HK-2 (cell line): Measurements from ENCODE around the gene CATSPERD.
"Not testable (repeated sequence)": the region's sequence is repeated elsewhere in the genome, so short reads cannot be mapped to it uniquely, and the experiment has no call there.

Experiments used
- DNase-seq: peaks from one replicate; pipeline ENCODE4 v3.0.0-alpha.2; 2018; ENCODE audit not compliant: unreplicated experiment

The CATSPERD gene

DNA sequence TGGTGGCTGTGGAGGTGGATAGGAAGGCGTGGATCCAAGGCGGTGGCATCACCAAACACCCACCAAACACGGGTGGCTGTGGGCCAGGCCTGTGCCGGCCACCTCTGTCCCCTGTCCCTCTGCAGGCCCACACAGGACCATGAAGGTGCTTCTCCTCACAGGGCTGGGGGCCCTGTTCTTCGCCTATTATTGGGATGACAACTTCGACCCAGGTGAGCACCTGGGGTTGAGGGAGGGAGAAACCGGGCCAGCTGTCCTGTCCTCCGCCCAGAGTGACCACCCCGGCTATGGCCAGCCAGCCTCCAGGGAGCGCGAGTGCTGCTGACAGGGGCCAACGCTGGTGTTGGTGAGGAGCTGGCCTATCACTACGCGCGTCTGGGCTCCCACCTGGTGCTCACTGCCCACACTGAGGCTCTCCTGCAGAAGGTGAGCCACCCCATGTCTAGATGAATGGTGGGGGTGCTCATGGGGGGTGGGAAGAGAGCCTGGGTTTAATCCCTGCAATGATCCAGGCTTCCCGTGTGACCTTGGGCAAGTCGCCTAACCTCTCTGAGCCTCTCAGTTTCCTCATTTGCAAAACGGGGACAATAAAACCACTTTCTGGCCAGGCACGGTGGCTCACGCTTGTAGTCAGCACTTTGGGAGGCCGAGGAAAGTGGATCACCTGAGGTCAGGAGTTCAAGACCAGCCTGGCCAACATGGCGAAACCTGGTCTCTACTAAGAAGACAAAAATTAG, 35.6 kb upstream of the CATSPERD start:
- no peak for DNase-seq

DNA sequence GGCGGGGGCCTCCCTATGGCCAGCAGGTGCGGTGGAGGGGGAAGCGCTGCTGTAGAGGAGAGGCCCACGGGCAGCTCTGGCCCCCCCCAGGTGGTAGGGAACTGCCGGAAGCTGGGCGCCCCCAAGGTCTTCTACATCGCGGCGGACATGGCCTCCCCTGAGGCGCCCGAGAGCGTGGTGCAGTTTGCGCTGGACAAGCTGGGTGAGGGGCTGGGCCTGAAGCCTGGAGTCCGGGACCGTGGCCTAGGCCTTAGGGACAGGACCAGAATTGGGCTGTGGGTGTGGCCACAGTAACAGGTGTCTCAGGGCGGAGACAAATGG, 34.2 kb upstream of the CATSPERD start:
- DNase-seq: no peak

DNA sequence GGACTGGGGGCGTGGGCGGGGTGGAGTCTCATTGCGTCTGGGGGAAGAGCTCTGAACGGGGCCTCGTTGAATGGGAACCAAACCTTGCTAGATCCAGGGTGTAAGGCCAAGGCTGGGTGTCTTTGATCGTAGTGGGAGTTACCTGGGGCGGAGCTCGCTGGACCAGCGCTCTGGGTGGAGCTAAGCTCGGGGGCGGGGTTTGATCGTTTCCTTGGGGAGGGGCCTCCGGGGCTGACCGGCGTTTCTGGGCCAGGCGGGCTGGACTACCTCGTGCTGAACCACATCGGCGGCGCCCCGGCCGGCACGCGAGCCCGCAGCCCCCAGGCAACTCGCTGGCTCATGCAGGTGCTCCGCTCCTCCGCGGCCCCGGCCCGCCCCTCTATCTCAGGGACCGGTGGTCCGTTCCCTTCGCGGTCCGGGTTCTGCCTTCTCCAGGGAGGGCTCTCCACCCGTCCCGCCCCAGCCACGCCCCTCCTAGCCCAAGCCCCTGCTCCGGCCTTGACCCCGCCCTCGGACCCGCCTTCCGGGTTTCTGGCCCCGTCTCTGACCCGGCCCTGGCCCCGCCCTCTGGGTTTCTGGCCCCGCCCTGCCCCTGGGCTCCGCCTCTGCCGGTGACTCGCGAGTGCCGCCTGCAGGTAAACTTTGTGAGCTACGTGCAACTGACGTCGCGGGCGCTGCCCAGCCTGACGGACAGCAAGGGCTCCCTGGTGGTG, 33.6 kb upstream of the CATSPERD start:
- peak; percentile 98 for DNase-seq

DNA sequence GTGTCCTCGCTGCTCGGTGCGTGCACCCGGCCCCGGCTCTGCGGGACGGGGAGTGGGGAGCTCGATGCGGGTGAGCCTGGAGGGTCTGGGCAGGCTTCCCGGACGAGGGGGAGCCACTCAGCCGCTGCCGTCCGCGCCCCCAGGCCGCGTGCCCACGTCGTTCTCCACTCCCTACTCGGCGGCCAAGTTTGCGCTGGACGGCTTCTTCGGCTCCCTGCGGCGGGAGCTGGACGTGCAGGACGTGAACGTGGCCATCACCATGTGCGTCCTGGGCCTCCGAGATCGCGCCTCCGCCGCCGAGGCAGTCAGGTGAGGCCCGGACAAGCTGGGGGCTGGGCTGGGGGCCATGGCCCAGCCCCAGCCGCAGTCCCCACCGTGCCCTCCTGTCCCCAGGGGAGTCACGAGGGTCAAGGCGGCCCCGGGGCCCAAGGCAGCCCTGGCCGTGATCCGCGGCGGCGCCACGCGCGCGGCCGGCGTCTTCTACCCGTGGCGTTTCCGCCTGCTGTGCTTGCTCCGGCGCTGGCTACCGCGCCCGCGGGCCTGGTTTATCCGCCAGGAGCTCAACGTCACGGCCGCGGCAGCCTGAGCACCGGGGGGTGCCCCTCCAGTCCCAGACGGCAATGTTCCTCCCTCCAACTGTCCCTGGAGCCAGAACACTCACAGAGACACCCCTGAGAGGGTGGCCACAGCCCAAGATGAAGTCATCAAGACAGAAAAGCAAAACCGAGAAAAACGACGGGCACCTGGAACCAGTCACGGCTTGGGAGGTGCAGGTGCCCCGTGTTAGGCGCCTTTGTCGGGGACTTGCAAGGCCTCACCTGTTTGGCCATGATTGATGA, 32.9 kb upstream of the CATSPERD start:
- DNase-seq: no peak

DNA sequence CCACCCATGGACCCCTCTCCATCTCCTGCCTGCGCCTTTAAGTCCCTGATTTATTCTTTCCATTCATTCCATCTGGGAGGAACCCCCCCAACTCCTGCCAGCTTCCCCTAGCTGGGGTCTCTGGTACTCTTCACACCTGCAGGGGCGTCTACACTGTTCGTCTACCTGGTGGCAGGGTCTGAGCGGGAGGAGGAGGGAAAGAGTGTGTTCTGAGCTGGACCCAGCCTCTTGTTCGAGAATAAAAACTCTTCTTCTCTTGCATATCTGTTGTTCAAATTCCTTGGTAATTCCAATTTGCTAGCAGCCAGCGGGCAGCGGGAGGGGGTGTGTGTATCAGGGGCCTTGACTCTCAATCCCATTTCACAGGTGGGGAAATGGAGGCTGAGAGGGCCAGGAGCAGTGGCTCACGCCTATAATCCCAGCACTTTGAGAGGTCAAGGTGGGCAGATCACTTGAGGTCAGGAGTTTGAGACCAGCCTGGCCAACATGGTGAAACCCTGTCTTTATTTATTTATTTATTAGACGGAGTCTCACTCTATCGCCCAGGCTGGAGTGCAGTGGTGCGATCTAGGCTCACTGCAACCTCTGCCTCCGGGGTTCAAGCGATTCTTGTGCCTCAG, 32.1 kb upstream of the CATSPERD start:
- DNase-seq: not testable (repeated sequence)

DNA sequence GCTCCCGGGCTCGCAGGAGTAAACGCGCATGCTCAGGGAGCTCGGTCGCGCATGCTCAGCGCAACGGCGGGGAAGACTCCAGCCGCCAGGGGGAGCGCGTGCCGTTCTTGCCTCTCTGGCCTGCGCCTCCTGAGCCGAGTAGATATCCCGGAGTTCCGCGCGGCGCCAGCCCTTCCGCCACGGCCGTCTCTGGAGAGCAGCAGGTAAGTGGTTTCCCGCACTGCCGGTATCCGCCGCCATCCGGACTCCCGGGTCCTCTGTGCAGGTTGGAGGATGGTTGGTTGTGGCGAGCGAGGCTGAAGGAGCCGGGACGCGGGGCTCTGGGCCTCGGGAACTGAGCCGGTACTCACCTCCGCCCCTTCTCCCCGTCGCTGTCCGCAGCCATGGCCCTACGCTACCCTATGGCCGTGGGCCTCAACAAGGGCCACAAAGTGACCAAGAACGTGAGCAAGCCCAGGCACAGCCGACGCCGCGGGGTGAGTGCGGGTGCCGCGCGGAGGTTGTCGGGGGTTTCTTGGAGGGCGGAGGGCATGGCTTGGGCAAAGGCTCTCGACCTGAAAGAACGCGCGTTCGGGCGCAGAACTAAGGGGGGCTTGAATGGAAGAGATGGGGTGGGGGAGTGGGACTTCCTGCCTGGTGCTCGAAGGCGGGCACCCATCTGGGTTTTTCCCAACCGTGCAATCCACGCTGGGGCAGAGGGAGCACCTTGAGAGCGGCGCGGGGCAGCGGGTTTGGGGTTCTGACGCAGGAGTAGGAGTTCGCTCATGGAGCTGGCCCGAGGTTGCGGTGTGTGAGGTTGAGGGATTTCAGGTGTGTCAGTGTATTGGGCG, 30.1 kb upstream of the CATSPERD start, which contains the start of gene RPL36:
TSS of gene RPL36 (plus strand) at position 171 of the 830 bp plus-strand sequence. CDS start at position 384, 213 bp downstream.
- peak; percentile 99 for DNase-seq

DNA sequence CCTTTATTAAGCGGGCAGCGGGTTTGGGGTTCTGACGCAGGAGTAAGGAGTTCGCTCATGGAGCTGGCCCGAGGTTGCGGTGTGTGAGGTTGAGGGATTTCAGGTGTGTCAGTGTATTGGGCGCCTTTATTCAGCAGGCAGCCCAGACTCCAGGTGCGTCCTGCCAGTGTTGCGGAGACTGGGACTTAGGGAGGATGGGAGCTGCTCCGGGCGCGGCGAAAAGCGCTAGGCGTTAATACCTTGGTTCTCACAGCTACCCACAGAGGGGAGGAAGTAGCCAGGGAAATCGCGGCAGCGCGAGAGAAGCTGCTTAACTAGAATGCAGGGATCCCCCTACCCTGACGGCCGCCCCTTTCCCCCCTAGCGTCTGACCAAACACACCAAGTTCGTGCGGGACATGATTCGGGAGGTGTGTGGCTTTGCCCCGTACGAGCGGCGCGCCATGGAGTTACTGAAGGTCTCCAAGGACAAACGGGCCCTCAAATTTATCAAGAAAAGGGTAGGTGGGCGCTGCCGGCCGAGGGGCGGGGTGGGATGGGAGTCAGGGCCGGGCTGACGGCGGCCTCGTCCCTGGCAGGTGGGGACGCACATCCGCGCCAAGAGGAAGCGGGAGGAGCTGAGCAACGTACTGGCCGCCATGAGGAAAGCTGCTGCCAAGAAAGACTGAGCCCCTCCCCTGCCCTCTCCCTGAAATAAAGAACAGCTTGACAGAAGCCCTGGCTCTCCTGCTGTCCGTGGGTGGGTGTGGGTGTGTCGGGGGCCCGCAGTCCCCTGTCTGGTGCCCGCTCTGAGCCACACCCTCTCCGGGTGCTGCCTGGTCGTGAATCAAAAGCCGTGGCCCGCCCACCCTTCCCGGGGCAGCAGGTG, 29.2 kb upstream of the CATSPERD start:
- peak; percentile 76 for DNase-seq

DNA sequence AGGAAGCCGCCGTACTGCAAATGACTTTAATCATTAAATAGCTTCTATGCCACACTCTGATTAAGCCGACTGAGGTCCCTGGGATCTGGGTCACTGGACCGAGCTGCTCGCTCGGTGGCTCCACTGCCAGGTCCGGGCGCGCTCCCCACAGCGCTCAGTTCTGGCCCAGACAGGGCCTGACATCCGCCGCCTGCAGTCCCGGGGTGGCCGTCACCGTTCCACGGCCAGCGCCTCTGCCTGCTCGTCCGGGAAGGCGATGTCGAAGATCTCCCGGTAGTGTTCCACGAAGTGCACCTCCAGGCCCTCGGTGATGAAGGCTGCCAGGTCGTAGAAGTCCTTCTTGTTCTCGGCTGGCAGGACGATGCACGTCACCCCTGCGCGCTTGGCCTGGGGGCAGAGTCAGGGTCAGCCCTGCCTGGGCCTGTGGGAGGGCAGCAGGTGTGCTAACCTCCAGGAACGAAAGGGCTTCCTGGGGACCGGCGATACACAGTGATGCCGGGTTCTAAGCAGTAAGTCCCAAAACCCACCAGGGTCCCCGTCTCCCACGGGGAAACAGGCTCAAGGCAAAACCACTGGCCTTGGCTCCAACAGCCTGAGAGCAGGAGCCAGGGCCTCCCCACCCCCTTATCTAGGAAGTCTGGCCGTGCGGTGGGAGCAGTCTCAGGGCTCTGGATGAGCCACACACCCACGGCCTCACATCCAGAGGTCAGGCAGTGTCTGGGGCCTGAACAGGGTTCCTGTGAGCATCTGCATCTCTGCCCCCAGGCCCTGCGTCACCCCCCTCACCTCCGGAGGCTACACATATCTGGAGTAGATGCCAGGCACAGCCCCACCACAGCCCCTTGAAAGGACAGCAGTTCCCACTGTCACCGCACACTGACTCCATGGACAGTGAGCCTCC, 28.4 kb upstream of the CATSPERD start:
- no peak for DNase-seq

DNA sequence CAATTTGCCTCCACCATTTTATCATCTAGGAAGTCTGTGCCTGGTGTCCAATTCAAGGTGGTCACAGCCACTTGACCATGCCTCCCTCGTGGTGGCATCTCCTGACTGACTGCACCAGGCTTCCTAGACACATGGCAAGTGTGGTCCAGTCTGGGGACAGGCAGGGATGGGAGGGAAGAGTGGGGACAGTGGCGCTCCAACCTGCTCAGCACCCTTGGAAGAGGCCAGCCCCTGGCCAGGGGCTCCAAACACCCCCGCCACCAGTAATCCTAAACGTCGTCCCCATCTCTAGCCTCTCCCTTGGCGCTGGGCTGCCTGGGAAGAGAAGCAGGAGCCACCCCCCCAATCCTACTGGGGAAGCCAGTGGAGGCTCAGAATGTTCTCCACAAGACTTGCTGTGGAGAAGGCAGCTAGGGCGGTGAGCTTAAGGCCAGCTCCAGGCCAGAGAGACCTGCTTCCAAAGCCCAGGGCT, 27.7 kb upstream of the CATSPERD start:
- DNase-seq: no peak

DNA sequence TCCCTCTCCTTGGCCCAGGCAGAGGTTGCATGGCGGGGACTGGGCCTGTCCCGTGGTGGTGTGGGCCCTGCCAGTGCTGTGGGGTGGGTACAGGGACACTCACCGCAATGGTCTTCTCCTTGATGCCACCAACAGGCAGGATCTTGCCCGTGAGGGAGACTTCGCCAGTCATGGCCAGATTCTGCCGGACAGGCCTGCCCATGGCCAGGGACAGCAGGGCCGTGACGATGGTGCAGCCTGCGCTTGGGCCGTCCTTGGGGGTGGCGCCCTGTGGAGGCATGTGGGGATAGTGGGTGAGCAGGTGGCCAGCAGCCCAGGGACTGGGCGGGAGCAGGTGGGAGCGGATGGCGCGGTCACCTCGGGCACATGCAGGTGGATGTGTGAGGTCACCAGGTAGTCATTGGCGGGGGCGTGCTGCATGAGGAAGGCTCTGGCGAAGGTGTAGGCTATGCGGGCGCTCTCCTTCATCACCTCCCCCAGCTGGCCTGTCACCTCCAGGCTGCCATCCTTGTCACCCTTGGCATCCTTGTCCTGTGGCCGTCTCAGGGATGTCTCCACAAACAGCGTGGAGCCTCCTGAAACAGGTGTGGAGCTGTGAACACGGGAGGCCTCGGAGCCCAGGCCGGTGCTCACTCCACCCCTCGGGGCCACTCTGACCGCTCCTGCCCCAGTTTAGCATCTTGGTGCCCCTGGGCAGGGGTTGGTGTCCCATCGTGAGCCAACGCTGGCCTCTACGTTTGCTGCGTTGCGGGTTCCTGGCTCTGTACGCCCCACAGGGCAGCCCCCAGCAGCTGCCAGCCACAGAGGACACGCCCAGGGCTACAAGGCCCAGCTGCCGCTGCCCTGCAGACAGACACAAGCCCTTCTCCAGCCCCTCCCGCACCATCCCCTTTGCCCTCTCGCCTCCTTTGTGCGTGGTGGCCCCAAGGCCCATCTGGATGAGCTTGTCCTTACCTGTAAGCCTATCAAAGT, 27.0 kb upstream of the CATSPERD start:
- DNase-seq: no peak

DNA sequence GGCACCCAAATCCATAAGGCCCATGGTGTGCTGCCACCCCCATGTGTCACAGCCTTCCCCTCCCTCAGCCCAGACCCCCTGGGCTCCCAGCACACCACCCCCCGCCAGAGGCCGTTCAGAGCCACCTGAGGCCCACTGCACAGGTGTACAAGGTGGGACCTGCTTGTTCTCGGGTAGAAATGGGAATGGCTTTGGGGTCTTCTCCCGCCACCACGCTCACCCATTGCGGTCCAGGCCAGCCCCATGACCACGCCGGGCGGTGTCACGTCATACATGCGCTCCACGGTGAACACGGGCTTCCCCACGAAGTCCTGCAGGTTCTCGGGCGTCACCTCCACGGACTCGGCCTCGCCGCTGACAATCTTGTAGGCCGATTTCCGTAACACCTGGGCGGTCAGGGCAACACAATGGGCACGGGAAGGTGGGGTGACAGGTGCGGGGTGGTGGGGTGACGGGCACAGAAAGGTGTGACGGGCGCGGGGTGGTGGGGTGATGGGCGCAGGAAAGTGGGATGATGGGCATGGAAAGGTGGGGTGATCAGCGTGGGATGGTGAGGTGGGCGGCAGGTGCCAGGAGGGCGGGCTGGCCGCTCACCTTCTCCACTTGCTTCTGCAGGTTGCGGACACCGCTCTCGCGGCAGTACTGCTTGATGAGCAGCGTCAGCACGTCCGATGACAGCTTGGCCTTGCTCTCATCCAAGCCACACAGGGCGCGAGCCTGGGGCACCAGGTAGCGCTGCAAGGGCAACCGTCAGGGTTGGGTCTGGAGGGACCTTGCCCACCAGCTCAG, 26.1 kb upstream of the CATSPERD start:
- DNase-seq: no peak

DNA sequence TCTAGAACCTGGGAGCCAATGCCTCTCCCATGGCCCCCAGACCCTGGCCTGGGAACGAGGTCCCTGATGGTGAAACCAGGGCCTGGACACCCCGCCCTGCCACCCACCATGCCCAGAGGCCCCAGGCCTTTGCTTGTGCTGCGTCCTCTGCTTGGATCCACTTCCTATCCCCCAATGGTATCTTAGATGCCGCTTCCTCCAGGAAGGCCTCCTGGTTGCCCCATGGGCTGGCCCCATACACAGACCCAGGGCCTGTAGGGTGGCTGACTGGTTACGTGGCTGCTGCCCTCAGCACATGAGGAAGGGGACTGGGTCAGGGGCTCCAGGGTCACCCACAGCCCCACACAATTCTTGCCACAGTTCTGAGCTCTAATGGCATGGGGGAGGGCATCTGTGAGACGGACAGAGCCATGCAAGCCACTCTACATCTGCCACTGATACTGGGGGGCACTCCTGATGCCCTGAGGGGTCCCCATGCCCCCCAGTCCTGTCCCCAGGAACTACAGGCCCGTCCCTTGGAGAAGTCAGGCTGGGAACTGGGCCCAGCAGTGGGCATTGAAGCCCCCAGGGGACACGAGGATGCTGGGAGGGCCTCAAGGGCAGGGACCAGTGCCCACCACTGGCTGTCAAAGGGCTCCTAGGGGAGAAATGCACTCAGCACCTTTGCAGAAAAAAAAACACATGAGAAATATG, 25.3 kb upstream of the CATSPERD start:
- no peak for DNase-seq

DNA sequence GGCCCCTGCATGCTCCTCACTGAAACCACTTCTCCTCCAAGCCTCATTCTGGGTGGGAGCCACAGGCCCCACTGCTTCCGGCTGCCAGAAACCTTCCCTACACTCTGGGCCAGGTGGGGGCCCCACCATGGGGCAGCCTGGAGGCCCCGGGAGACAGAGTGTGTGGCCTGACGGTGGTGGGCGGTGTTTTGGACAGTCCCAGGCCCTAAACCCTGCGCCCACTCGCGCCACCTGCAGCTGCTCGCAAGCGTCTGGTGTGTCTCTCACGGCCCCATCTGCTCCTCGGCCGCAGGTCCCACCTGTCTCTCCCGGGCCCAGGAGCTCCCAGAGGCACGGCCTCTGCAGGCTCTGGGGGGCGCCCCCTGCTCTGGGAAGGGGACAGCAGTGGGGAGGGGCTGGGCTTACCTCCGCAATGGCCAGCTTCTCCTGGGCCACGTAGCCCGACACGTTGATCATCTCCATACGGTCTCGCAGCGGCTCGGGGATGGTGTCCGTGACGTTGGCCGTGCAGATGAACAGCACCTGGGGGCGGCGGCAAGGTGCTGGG, 24.7 kb upstream of the CATSPERD start:
- no peak for DNase-seq

DNA sequence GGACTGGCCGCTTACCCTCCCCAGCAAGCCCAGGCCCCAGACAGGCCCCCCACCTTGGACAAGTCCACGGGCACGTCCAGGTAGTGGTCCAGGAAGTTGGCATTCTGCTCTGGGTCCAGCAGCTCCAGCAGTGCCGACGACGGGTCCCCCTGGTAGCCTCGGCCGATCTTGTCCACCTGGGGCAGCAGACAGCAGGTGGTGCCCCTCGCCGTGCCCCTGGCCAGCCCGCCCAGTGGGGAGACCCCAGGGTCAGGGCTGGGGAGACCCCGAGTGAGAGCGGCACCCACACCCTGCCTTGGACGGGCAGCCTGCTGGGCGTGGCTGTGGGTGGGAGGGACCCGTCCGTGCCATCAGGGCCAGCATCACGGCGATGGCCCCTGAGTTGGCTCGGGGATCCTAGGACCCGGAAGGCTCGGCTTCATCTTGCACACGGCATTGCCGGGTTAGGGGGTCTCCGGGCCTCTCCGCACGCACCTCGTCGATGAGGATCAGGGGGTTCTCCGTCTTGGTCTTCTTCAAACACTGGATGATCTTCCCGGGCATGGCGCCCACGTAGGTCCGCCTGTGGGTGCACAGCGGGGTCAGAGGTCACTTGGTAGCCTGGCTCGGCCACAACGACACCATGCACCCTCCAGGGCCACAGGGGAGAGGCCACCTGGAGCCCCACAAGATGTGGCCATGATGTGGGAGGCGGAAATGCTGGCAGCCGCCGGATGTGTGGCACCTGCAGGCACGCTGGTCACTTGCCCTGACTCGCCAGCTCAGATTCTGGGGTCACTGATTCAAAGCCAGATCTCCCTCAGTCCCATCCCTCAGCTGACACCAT, 24.0 kb upstream of the CATSPERD start:
- DNase-seq: no peak
